Stimulated activated CD8-positive, alpha-beta memory T cell treated with anti-CD3 and anti-CD28 coated beads, Interleukin-15, amount 100 ng/mL, for 1 hour (primary cell): ENCODE measurements around the gene UVSSA.

ENCODE experiments used
- DNase-seq: peaks from one replicate; pipeline ENCODE4 v3.0.0-alpha.2; 2020; ENCODE audit warnings: low read depth

The UVSSA gene

DNA sequence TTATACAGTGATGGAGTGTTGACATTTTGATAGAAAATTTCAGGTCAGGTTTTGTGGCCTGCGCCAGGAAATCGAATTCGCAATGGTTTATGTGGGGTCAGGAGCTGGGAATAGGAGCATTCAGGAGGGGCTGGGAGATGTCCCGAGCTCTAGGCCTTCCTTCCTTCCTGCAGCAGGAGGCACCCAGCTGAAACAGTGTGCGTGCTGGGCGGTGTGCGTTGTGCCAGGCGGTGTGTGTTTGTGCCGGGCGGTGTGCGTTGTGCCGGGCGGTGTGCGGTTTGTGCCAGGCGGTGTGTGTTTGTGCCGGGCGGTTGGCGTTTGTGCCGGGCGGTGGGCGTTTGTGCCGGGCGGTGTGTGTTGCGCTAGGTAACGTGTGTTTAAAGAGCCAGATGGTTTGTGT lies 1.7 kb downstream of the UVSSA start:
- no peak for DNase-seq

GRCh38 chr4:1349359-1350168 lies 2.6 kb downstream of the UVSSA start:
- DNase-seq = no peak

GRCh38 chr4:1350169-1350520 lies 3.1 kb downstream of the UVSSA start:
- DNase-seq = no peak

GRCh38 chr4:1351854-1352566 lies 5.0 kb downstream of the UVSSA start:
- peak; percentile 92 for DNase-seq

GRCh38 chr4:1352567-1352900 lies 5.5 kb downstream of the UVSSA start:
- no peak for DNase-seq

DNA sequence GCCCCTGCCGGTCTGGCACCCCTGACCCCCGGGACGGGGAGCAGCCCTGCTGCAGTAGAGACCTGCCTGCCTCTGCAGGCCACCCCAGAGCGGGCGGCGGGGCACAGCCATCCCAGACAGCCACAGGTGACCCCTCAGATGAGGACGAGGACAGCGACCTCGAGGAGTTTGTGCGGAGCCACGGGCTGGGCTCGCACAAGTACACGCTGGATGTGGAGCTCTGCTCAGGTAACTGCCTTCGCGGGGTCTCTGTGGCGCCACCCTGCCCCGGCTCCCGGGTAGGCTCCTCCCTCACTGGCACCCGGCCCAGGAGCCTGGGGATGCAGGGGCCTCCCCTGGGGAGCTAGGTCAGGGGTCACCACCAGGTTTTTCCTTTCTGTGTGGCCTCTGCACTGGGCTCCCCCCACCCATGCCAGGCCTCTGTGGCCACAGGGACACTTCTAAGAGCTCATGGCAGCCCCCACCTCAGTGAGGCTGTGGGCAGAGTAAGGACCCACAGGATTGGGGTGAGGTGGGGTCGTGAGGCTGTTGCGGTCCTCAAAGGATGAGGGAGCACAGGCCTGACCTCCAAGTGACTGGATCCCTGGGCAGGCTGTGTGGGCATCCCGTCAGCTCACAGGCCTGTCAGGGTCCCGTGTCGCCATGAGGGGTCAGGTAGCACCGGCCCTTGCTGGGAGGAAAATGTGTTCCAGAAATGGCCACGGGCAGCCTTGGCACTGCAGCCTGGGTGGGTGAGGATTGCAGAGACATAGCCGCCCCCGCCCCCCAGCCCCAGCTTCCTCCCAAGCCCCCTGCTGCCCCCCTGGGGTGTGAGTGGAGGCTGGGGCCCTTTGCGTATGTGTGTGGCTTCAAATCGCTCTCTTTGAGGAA lies 6.4 kb downstream of the UVSSA start:
- no peak for DNase-seq

GRCh38 chr4:1354136-1354982 lies 7.4 kb downstream of the UVSSA start:
- DNase-seq = no peak

- no peak for DNase-seq
These were observed 7.9 kb downstream of the UVSSA start for GRCh38 chr4:1354983-1355275.

GRCh38 chr4:1355378-1355777 lies 8.4 kb downstream of the UVSSA start:
- DNase-seq = no peak

- peak; percentile 24 for DNase-seq
These were observed 9.4 kb downstream of the UVSSA start for GRCh38 chr4:1356181-1356998.

- DNase-seq = no peak
These were observed 10.6 kb downstream of the UVSSA start for GRCh38 chr4:1357356-1358248.

GRCh38 chr4:1358421-1359143 lies 11.6 kb downstream of the UVSSA start:
- DNase-seq = no peak

DNA sequence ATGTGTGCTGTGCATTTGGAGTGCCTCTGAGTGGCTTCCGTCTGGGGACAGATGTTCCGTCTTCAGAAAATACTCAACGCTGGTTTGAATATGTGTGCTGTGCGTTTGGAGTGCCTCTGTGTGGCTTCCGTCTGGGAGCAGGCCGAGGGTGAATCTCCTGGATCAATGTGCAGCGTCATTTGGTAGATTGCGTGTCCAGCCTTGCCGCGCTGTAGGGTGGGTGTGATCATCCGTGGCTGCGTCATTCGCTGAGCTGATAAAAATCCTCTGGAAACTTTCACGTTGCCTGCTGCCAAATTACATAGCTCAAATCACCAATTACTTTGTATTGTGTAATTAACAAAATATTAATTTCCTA lies 12.1 kb downstream of the UVSSA start:
- no peak for DNase-seq

DNA sequence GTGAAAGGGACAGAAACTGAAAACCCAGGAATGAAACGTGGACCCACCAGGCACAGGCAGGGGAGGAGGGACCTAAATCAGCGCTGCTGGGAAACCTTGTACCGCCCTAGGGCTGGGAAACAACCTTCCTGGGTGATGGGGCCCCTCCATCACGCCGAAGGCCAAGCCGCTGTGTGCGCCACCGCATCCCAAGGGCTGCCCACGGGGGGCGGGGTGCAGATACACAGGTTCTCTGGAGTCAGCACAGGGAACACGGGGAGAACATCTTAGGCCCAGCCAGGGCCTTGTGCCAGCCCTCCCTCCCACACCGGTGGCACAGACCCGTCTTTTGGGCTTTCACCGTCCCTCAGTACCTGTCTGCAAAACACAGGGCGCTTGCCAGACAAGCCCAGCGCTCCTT lies 13.0 kb downstream of the UVSSA start:
- DNase-seq = no peak

- no peak for DNase-seq
These were observed 13.6 kb downstream of the UVSSA start for GRCh38 chr4:1360423-1361283.

DNA sequence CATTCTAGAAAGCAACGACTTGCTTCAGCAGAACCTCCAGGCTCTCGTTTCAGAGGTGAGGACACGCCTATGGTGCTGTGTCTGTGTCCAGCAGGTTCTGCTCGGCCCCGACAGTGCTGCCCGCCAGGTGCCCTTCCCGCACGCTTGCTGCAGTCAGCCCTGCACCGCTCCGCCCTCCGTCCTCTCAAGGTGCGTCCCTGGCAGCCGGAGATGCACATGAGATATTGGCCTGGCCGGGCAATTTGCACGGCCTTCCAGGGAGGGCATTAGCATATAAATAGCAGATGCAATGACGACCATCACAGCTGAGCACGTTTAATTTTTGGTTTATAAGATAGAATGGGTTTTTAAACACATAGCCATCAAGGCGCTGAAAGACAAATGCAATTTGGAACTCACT lies 14.4 kb downstream of the UVSSA start:
- no peak for DNase-seq

DNA sequence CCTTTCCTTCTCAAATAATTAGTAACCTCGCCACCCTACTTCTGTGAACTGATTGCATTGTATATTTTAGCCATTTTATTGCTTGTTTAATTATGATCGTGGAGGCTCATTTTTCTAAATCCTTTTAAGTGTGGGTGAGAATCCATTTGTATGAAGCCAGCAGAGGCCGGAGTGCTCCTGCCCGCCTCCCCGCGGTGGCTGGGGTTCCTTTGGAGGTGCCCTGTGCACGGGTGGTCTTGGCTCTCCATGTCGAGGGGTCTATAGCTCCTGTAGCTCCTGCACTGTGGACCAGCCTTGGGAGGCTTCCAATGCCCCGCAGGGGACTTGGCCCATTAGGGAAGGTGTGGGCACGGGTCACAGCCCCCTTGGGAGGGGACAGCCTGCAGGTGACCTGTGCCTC lies 15.0 kb downstream of the UVSSA start:
- DNase-seq = no peak

- DNase-seq = no peak
These were observed 15.5 kb downstream of the UVSSA start for GRCh38 chr4:1362521-1362920.

- no peak for DNase-seq
These were observed 16.5 kb downstream of the UVSSA start for GRCh38 chr4:1363513-1363912.
